Hindlimb muscle (tissue), 1 donor: ENCODE measurements around the gene PAFAH2. TPM values are rescaled to one million over a fixed set of nuclear protein-coding genes. Genes with fewer than 3 reads are reported as not detected.

Experiments used
- DNase-seq: peaks from one replicate; pipeline ENCODE4 v3.0.0-alpha.2; 2013
- polyA plus RNA-seq: library from polyadenylated mRNA; unstranded; fragments of 120-200 nt; gene quantifications from one replicate; pipeline ENCODE4 v1.2.1, GENCODE V29; 2013; ENCODE audit not compliant: insufficient read length

Gene PAFAH2
- 87.9 TPM for polyA plus RNA-seq

- peak; percentile 99 for DNase-seq
These were observed at the start of gene PAFAH2 for GRCh38 chr1:25997828-25998761. PAFAH2 (minus strand) TSS chr1:25998063; CDS start chr1:25990816, 7,247 bp downstream.

- DNase-seq, result no peak
These were observed 49.5 kb upstream of the PAFAH2 start for GRCh38 chr1:26047278-26047874.

GRCh38 chr1:26046246-26047095, 48.6 kb upstream of the PAFAH2 start:
- no peak for DNase-seq

- no peak for DNase-seq
These were observed 47.9 kb upstream of the PAFAH2 start, which contains the start of gene SLC30A2 for GRCh38 chr1:26045722-26046245. SLC30A2 (minus strand) TSS chr1:26046118; CDS start chr1:26045896, 222 bp downstream.

- no peak for DNase-seq
These were observed 47.3 kb upstream of the PAFAH2 start for GRCh38 chr1:26044971-26045721.

- DNase-seq, result no peak
These were observed 46.6 kb upstream of the PAFAH2 start for GRCh38 chr1:26044414-26044813.

GRCh38 chr1:26043765-26044164, 45.9 kb upstream of the PAFAH2 start:
- DNase-seq, result no peak

- no peak for DNase-seq
These were observed 44.1 kb upstream of the PAFAH2 start for GRCh38 chr1:26041978-26042377.

GRCh38 chr1:26041401-26041800, 43.5 kb upstream of the PAFAH2 start:
- no peak for DNase-seq

- DNase-seq, result no peak
These were observed 41.0 kb upstream of the PAFAH2 start for GRCh38 chr1:26038904-26039303.

GRCh38 chr1:26038477-26038876, 40.6 kb upstream of the PAFAH2 start:
- DNase-seq, result no peak

- no peak for DNase-seq
These were observed 40.0 kb upstream of the PAFAH2 start for GRCh38 chr1:26037904-26038303.

GRCh38 chr1:26036756-26037281, 39.0 kb upstream of the PAFAH2 start:
- no peak for DNase-seq

GRCh38 chr1:26035959-26036755, 38.3 kb upstream of the PAFAH2 start:
- DNase-seq, result peak; percentile 85

GRCh38 chr1:26035203-26035958, 37.5 kb upstream of the PAFAH2 start:
- peak; percentile 90 for DNase-seq

GRCh38 chr1:26034504-26035202, 36.8 kb upstream of the PAFAH2 start:
- DNase-seq, result no peak

GRCh38 chr1:26032656-26033357, 34.9 kb upstream of the PAFAH2 start:
- DNase-seq, result no peak

- no peak for DNase-seq
These were observed 33.9 kb upstream of the PAFAH2 start for GRCh38 chr1:26031611-26032220.
